C4-2B (cell line): ENCODE measurements around the gene NTRK3.

ENCODE experiments used
- H3K27ac ChIP-seq: fragments of 450-650 bp; 2 replicates; pipeline ENCODE4 v1.5.1; 2017
- CTCF ChIP-seq: fragments of 450-650 bp; conservative IDR thresholded peaks from 2 replicates; pipeline ENCODE4 v1.5.1; 2017; ENCODE audit warnings: mild to moderate bottlenecking
- ZFX ChIP-seq: fragments of 450-650 bp; IDR thresholded peaks from 2 replicates; pipeline ENCODE4 v1.6.1; 2017

Gene NTRK3

GRCh38 chr15:87959080-87959479, 297.5 kb downstream of the NTRK3 start:
- no peak for TF ChIP-seq CTCF
- TF ChIP-seq ZFX = no peak

GRCh38 chr15:87955284-87955909, 301.1 kb downstream of the NTRK3 start:
- TF ChIP-seq CTCF = no peak
- TF ChIP-seq ZFX = no peak
- no peak overlapping the region for H3K27ac ChIP-seq

More at GRCh38 chr15:87959080-87959479, 297.5 kb downstream of the NTRK3 start:
- H3K27ac ChIP-seq = no peak overlapping the region

DNA sequence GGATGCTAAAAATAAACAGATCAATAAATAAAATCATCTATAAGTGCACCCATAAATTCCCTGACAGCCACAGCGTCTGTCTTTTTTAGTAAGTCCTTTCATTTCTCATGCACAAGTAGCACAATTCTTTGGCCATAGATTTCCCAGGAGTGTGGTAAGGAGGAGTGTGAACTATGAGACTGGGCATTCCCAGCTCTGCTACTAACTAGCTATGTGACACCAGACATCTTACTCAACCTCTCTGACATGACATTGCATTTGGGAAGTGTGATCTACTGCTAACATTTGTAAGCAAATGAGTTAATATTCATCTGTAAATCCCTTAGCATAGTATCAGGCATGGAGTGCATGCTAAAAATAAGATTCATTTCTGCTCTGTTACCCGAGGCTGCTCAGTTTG, 301.7 kb downstream of the NTRK3 start:
- no peak for TF ChIP-seq CTCF
- no peak for TF ChIP-seq ZFX
- no peak overlapping the region for H3K27ac ChIP-seq

DNA sequence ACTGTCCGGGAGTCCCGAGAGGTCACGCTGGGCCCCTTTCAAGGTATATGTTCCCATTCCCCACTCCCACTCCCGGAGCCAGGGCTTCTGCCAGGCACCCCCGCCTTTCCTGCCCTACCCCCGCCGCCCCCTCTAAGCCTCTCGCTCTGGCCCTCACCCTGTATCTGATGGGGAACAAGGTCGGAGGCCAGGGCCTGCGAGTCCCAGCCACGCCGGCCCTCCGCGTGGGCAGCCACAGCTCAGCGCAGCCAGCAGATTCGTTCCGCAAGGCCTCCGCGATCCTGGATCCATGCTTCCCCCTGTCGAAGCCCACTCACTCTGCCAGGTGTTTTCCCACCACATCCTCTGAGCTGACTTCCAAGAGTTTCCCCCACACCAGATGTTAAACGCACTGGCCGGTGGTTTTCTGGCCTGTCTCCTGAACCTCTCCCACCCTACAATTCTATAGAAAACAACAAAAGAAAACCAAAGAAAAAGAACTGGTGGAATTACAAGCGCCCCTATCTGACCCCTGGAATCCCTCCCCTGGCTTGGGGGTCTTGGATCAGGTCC, 303.7 kb downstream of the NTRK3 start:
- H3K27ac ChIP-seq = no peak overlapping the region
- TF ChIP-seq ZFX (no peak), CTCF (no peak)

DNA sequence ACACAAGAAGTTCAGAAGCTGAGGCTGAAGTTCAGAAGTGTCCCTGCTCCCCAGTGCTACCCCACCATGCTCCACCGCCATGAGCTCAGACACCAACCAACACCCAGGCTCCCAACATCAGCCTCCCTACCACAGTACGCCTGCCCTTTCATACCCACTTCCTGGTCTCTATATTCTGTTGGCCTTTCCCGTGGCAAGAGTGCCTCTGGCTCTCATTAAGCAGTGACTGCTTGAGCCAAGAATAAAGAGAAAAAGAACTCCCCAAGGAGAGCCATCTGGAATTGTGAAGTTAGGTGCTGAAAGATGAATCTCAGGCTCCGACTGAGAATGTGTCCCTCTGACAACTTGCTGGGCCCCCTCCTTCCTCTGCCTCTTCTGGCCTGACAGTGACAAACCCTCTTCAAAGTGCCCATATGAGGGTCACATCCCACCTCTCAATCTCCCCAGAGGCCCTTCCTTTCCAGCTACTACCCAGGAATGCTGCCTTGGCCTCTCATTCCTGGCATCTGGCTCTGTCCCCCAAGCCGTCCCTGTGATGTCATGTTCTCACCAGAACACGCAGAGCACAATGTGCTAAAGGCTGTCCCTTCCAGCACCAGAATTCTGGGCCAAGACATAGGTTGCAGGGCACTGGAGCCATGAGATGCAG, 306.8 kb downstream of the NTRK3 start:
- H3K27ac ChIP-seq = peak overlapping the region; percentile 36; the same call in 1 of the 2 replicates
- no peak for TF ChIP-seq ZFX
- TF ChIP-seq CTCF = no peak

DNA sequence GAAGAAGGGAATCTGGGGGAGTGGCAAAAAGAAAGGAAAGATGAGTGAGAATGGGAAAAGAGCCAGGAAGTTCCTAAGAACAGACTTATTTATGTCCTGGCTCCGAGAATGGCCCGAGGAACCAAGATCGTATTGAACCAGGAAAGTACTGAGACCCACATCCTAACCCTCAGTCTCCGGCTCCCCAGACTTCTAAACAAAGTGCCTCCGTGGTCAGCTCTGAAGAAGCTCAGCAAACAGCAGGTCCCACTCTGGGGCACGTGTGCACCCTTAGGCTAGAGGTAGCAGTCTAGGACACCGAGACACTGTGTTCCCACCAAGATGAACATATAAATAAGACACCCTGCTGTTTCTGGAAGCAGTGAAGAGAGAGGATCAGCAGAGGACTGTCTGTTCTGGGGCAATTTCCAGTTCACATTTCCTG, 307.4 kb downstream of the NTRK3 start:
- H3K27ac ChIP-seq = peak overlapping the region; percentile 36; the same call in 1 of the 2 replicates
- TF ChIP-seq ZFX (no peak), CTCF (no peak)

DNA sequence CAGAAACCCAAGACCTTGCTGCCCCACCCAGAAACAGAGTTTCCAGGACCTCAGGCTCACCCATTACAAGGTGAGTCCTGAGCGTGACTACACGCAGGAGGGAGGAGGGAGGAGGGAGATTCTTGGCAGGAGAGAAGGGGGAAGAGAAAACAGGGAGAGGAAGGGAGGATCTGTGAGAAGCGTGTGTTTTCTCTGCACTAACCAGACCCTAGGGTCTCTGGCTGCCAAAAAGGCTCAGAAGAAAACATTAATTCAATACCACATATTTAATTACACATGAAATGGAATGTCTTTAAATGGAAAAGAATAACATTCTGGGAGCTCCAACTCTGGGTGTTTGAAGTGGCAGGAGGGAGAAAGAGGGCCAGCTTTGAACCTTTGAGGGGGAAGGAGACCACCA, 309.0 kb downstream of the NTRK3 start:
- H3K27ac ChIP-seq = no peak overlapping the region
- TF ChIP-seq ZFX = no peak
- no peak for TF ChIP-seq CTCF
